Measurements from ENCODE around the gene IP6K3. TPM values are rescaled to one million over a fixed set of nuclear protein-coding genes. Genes with fewer than 3 reads are reported as not detected.

Gene IP6K3
- total RNA-seq (2022; extraction: Qiagen RNA extraction; ENCODE audit: low read depth) = 0.05 to 0.14 TPM (median 0.09 TPM) in 3 of 5 replicates, not detected in the others

DNA sequence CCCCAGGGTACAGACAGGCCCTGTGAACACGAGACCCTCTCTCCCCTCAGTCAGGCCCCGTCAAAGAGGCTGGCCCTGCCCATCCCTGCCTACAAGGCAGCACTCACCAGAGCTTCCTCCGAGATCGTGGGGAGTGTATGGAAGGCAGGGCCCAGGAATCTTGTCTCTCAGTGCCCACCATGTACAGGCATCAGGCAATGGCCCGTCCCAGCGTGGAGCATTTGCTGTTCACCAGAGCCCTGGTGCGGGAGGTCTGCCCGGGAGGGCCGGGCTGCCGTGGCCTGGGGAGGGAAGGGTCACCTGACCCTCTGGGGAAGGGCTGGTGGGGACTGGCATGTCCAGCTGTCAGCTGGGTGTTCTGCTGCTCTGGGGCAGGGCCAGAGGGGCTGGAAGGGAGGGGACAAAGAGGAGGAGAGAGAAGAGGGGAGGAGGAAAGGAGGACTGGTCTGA lies at the start of gene IP6K3:
IP6K3 (minus strand) TSS at position 255 of the 450 bp plus-strand sequence. CDS start 11,429 bp downstream, outside the sequence.

GRCh38 chr6:33788694-33789549 lies 42.2 kb upstream of the IP6K3 start, which contains the start of gene LEMD2:
TSS of gene LEMD2 (minus strand) at chr6:33789130. CDS start at chr6:33789116, 14 bp downstream.

DNA sequence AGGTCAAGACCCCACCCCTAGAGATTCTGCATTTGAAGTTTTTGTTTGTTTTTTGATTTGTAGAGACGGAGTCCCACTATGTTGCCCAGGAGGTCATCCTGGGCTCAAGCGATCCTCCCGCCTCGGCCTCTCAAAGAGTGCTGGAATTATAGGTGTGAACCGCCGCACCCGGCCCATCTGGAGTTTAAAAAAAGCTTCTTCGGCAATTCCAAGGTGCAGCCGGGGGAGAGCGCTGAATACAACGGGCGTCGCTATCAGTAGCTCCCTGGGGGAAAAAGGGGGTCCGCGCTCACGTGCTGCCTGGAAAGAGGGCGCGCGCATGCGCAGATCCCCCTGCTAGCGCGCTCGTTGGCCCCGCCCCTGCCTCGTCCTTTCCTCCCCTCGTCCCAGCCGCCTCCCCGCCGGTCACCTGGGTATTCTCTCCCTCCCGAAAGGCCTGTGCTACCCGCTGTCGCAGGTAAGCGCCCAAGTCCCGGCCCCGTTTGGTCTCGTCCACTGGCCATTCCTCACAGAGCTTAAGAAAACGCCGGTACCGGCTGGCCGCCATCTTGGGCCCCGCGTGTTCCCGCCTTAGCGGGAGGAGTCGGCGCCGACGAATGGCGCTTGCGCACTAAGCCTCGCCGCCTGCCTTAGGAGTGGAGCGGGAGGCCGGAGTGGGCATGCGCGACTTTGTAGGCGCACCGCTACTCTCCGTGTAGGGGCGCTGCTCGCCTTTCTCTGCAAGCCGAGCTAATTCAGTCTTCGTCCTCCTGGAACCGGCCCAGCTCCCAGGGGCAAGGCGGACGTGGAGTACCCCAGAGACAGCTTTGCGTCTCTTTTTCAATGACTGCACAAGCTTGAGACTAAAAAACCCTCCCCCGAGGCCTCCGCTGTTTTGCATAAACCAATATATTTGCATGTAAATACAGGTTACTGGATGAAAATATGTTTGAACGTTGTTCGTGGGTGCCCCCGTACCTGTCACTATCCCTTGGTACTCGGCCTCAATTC lies 35.3 kb downstream of the IP6K3 start, which contains the start of gene UQCC2:
UQCC2 (minus strand) TSS at position 561 of the 990 bp plus-strand sequence; CDS start at position 547, 14 bp downstream.

Other genes starting within 250 kb of the IP6K3 start
- gene BAK1, start 166.6 kb downstream of the IP6K3 start, total RNA-seq (2022; extraction: Qiagen RNA extraction; ENCODE audit: low read depth) = 32.0 to 39.3 TPM (median 38.0 TPM) in 5 replicates
- 32.8 to 46.5 TPM (median 37.0 TPM) in 5 replicates for gene ITPR3, start 125.6 kb downstream of the IP6K3 start, total RNA-seq (2022; extraction: Qiagen RNA extraction; ENCODE audit: low read depth)
- gene UQCC2, start 35.2 kb downstream of the IP6K3 start, total RNA-seq (2022; extraction: Qiagen RNA extraction; ENCODE audit: low read depth) = 60.5 to 114 TPM (median 102 TPM) in 5 replicates
- 38.7 to 47.7 TPM (median 43.4 TPM) in 5 replicates for gene LEMD2, start 42.2 kb upstream of the IP6K3 start, total RNA-seq (2022; extraction: Qiagen RNA extraction; ENCODE audit: low read depth)
- not detected in 5 replicates for gene MLN, start 57.1 kb upstream of the IP6K3 start, total RNA-seq (2022; extraction: Qiagen RNA extraction; ENCODE audit: low read depth)